NB4 (cell line): ENCODE data around the gene IQCN.
A peak's percentile ranks its signal among the peaks of the same experiment; 100 is the strongest.

Experiments used
- DNase-seq: peaks from one replicate; pipeline ENCODE4 v3.0.0; 2010; ENCODE audit warnings: low read depth
- H3K4me3 ChIP-seq: one replicate; pipeline ENCODE4 v1.5.1; 2011; ENCODE audit warnings: mild to moderate bottlenecking, low read depth, low read length, moderate library complexity
- MYC ChIP-seq: IDR thresholded peaks from 2 replicates; pipeline ENCODE4 v1.6.1; 2011; ENCODE audit warnings: low read depth, low read length
- POLR2A ChIP-seq: IDR thresholded peaks from 2 replicates; pipeline ENCODE4 v1.6.1; 2011; ENCODE audit warnings: mild to moderate bottlenecking; ENCODE audit not compliant: insufficient read length; ENCODE audit errors: extremely low read depth
- TF ChIP-seq, protein P1 (sequence below): IDR thresholded peaks from 2 replicates; pipeline ENCODE4 v1.6.1; 2011; ENCODE audit warnings: low read depth, low read length
- TF ChIP-seq, protein P2 (sequence below): IDR thresholded peaks from one replicate; pipeline ENCODE4 v1.5.1; 2012; ENCODE audit warnings: low read depth, low read length

The IQCN gene

DNA sequence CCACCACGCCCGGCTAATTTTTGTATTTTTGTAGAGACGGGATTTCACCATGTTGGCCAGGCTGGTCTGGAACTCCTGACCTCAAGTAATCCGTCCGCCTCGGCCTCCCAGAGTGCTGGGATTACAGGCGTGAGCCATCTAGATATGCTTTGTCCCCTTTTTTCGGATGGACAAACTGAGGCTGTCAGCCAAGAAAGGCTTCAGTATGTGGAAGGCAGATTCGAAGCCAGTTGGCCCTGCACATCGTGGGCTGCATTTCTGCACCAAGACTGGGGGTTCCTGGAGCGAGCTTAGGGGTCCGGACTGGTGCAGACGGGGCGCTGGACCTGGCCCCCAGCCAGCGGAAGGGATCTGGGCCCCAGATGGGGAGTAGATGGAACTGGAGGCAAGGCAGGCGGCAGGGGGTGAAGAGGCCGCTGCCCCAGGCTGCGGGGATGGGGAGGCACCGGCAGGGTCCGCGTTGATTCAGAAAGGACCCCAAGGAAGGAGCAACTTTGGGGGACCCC is 16.8 kb upstream of the IQCN start:
- TF ChIP-seq POLR2A (no peak), MYC (no peak)
- TF ChIP-seq, protein P1, sequence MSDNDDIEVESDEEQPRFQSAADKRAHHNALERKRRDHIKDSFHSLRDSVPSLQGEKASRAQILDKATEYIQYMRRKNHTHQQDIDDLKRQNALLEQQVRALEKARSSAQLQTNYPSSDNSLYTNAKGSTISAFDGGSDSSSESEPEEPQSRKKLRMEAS = no peak
- TF ChIP-seq, protein P2, sequence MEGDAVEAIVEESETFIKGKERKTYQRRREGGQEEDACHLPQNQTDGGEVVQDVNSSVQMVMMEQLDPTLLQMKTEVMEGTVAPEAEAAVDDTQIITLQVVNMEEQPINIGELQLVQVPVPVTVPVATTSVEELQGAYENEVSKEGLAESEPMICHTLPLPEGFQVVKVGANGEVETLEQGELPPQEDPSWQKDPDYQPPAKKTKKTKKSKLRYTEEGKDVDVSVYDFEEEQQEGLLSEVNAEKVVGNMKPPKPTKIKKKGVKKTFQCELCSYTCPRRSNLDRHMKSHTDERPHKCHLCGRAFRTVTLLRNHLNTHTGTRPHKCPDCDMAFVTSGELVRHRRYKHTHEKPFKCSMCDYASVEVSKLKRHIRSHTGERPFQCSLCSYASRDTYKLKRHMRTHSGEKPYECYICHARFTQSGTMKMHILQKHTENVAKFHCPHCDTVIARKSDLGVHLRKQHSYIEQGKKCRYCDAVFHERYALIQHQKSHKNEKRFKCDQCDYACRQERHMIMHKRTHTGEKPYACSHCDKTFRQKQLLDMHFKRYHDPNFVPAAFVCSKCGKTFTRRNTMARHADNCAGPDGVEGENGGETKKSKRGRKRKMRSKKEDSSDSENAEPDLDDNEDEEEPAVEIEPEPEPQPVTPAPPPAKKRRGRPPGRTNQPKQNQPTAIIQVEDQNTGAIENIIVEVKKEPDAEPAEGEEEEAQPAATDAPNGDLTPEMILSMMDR = no peak
- no peak overlapping the region for H3K4me3 ChIP-seq
- no peak for DNase-seq

DNA sequence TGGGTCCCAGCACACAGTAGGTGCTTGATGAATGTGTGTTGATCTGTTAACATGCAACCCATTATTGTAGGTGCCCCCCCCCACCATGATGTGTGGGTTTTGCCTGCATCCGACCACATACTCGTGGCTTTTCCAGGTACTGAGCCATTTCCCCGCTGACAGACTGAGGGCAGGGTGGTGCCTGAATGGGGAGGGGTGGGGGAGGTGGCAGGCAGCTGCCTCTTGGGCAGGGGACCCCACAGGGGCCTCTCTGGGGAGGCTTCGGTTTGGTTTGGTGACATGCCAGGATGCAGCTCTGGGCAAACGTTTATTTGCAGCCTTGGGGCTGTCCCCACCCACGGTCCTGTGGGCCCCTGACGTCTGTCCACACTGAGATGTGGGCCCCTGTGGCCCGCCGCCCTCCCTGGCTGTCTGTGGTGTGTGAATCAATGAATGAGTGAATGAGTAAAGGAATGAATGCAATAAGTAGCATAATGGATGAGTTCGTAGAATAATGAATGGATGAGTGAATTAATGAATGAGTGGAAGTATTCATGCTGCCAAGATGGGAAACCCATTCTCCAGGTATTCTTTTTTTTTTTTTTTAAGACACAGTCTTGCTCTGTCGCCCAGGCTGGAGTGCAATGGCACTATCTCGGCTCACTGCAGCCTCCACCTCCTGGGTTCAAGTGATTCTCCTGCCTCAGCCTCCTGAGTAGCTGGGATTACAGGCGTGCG is 16.2 kb upstream of the IQCN start:
- TF ChIP-seq MYC (0 out of 2 replicates have a peak, but pooled peaks have one; percentile 27), POLR2A (no peak)
- TF ChIP-seq, protein P1 = 0 out of 2 replicates have a peak, but pooled peaks have one; percentile 32
- TF ChIP-seq, protein P2 = no peak
- peak; percentile 87 for DNase-seq
- no peak overlapping the region for H3K4me3 ChIP-seq

DNA sequence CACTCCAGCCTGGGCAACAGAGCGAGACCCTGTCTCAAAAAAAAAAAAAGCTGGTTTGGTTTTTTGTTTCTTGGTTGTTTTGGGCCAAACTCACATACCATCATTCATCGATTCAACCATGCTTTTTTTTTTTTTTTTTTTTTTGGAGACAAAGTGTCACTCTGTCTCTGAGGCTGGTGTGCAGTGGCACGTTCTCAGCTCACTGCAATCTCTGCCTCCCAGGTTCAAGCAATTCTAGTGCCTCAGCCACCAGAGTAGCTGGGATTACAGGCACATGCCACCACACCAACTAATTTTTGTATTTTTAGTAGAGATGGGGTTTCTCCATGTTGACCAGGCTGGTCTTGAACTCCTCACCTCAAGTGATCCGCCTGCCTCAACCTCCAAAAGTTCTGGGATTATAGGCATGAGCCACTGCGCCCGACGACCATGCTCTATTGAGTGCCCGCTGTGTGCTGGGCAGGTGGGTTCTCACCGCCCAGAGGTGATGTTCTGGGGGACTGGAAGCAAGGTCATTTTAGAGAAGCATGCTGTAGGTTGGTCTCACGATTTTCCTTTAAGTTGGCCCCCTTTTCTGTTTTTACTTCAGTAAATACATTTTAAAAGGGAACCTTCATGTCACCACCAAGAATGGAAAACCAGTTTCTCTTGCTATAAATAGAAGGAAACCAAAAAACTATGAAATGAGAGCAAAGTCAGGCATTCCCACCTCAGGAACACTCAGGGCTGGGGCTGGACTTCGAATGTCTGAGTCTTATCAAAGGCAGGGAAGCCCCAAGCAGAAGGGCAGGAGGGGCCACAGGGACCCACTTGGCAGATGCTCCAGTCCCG is 15.4 kb upstream of the IQCN start:
- no peak overlapping the region for H3K4me3 ChIP-seq
- no peak for DNase-seq
- TF ChIP-seq, protein P1 = no peak
- TF ChIP-seq POLR2A (no peak), MYC (no peak)
- TF ChIP-seq, protein P2 = no peak

DNA sequence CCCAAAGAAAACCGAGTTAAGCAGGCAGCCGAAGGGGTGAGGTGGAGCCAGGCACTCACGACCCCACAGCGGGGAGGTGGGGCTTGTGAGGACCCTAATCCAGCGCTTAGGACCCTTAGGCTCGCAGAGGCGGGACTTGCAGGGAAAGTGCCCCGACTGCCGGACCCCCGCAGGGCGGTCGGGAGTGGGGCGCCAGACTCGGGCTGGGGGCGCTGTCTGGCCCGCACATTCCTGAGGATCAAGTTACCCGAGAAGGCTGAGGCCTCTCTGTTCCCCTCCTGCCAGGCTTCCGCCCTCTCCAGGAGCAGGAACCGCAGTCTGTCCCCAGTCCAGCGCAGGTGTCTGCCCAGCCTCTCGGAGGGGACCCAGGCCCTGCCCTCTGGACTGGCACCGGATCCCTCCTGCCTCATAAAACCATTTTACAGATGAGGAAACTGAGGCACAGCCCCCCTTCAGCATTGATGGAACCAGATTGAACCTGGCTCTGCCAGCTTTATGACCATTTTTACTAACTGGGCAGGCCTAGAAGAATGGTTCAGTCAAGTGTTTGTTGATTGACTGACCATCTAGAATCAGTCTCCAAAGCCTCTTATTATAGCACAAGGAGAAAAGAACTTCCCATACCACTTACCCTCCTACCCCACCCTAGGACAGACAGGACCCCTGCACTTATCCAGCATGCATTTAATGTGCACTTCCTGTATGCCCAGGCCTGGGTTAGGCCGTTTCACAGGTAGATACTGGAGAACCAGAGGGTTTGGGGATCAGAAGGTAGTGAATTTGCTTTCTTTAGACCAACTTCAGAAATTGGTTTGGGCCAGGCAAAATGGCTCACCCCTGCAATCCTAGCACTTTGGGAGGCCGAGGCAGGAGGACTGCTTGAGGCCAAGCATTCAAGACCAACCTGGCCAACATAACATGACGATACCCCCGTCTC is 13.9 kb upstream of the IQCN start:
- H3K4me3 ChIP-seq = no peak overlapping the region

More for the DNA sequence above, 13.9 kb upstream of the IQCN start:
- TF ChIP-seq, protein P2 = no peak
- TF ChIP-seq, protein P1 = no peak
- no peak for TF ChIP-seq MYC
- TF ChIP-seq POLR2A = no peak
- DNase-seq = no peak
